ENCODE measurements around the gene TAAR6.
"Not testable (repeated sequence)": the region's sequence is repeated elsewhere in the genome, so short reads cannot be mapped to it uniquely, and the experiment has no call there.

TAAR6 gene

GRCh38 chr6:132590362-132590761 lies 20.2 kb downstream of the TAAR6 start:
- no peak for DNase-seq (ENCODE audit: low spot score)

GRCh38 chr6:132592855-132593254 lies 22.7 kb downstream of the TAAR6 start:
- no peak for DNase-seq (ENCODE audit: low spot score)

- no peak for DNase-seq (ENCODE audit: low spot score)
Observed at GRCh38 chr6:132596201-132596600, 26.1 kb downstream of the TAAR6 start.

- DNase-seq (ENCODE audit: low spot score) = no peak
Observed at GRCh38 chr6:132598473-132598872, 28.4 kb downstream of the TAAR6 start.

- DNase-seq (ENCODE audit: low spot score) = not testable (repeated sequence)
Observed at GRCh38 chr6:132600900-132601299, 30.8 kb downstream of the TAAR6 start.

GRCh38 chr6:132604635-132605152 lies 34.6 kb downstream of the TAAR6 start:
- DNase-seq (ENCODE audit: low spot score) = no peak

GRCh38 chr6:132607544-132608233 lies 37.6 kb downstream of the TAAR6 start:
- DNase-seq (ENCODE audit: low spot score) = no peak

- no peak for DNase-seq (ENCODE audit: low spot score)
Observed at GRCh38 chr6:132611616-132612015, 41.5 kb downstream of the TAAR6 start.

- DNase-seq (ENCODE audit: low spot score) = no peak
Observed at GRCh38 chr6:132612449-132613108, 42.5 kb downstream of the TAAR6 start.

GRCh38 chr6:132614554-132614953 lies 44.4 kb downstream of the TAAR6 start:
- no peak for DNase-seq (ENCODE audit: low spot score)

GRCh38 chr6:132616677-132617076 lies 46.6 kb downstream of the TAAR6 start:
- no peak for DNase-seq (ENCODE audit: low spot score)
